Measurements from ENCODE around the gene SPRY1.

The SPRY1 gene

GRCh38 chr4:123406872-123407271 lies 10.3 kb downstream of the SPRY1 start:
- no peak for DNase-seq
- intact Hi-C loops (cut with DNase I): no loop called here

- DNase-seq: no peak
- intact Hi-C loops (cut with DNase I): no loop called here
Observed at GRCh38 chr4:123408471-123409084, 12.0 kb downstream of the SPRY1 start.

- intact Hi-C loops (cut with DNase I): no loop called here
Observed at GRCh38 chr4:123409334-123409733, 12.7 kb downstream of the SPRY1 start.

GRCh38 chr4:123411514-123411913 lies 14.9 kb downstream of the SPRY1 start:
- DNase-seq: no peak
- intact Hi-C loops (cut with DNase I): no loop called here

More at GRCh38 chr4:123409334-123409733, 12.7 kb downstream of the SPRY1 start:
- no peak for DNase-seq

- DNase-seq: no peak
- intact Hi-C loops (cut with DNase I): no loop called here
Observed at GRCh38 chr4:123412091-123412505, 15.5 kb downstream of the SPRY1 start.

- DNase-seq: no peak
- intact Hi-C loops (cut with DNase I): no loop called here
Observed at GRCh38 chr4:123412700-123413512, 16.3 kb downstream of the SPRY1 start.

GRCh38 chr4:123415576-123415975 lies 19.0 kb downstream of the SPRY1 start:
- intact Hi-C loops (cut with DNase I): no loop called here
- no peak for DNase-seq

GRCh38 chr4:123415977-123416376 lies 19.4 kb downstream of the SPRY1 start:
- intact Hi-C loops (cut with DNase I): no loop called here
- DNase-seq: no peak

- DNase-seq: no peak
- intact Hi-C loops (cut with DNase I): no loop called here
Observed at GRCh38 chr4:123417813-123418212, 21.2 kb downstream of the SPRY1 start.

GRCh38 chr4:123418351-123418931 lies 21.8 kb downstream of the SPRY1 start:
- no peak for DNase-seq
- intact Hi-C loops (cut with DNase I): no loop called here

- no peak for DNase-seq
- intact Hi-C loops (cut with DNase I): no loop called here
Observed at GRCh38 chr4:123419885-123420755, 23.5 kb downstream of the SPRY1 start.

GRCh38 chr4:123421227-123421936 lies 24.8 kb downstream of the SPRY1 start:
- intact Hi-C loops (cut with DNase I): no loop called here
- no peak for DNase-seq

GRCh38 chr4:123421937-123422781 lies 25.6 kb downstream of the SPRY1 start:
- intact Hi-C loops (cut with DNase I): no loop called here
- no peak for DNase-seq

- DNase-seq: no peak
- intact Hi-C loops (cut with DNase I): no loop called here
Observed at GRCh38 chr4:123423819-123424218, 27.2 kb downstream of the SPRY1 start.

GRCh38 chr4:123427951-123428350 lies 31.4 kb downstream of the SPRY1 start:
- no peak for DNase-seq
- intact Hi-C loops (cut with DNase I): no loop called here

GRCh38 chr4:123430031-123430430 lies 33.4 kb downstream of the SPRY1 start:
- no peak for DNase-seq
- intact Hi-C loops (cut with DNase I): no loop called here

- no peak for DNase-seq
- intact Hi-C loops (cut with DNase I): no loop called here
Observed at GRCh38 chr4:123430501-123430900, 33.9 kb downstream of the SPRY1 start.

- DNase-seq: no peak
- intact Hi-C loops (cut with DNase I): no loop called here
Observed at GRCh38 chr4:123433573-123433972, 37.0 kb downstream of the SPRY1 start.

- DNase-seq: no peak
- intact Hi-C loops (cut with DNase I): no loop called here
Observed at GRCh38 chr4:123433976-123434375, 37.4 kb downstream of the SPRY1 start.
